HCT116 (cell line): ENCODE data around the gene HSPA9. TPM values are rescaled to one million over a fixed set of nuclear protein-coding genes. Genes with fewer than 3 reads are reported as not detected.

Experiments
- ATAC-seq: fragments of 200-7000 bp; cut with Tn5 transposase; 2 replicates; pipeline ENCODE4 v1.9.1; 2020; ENCODE audit warnings: mild to moderate bottlenecking, moderate library complexity
- BruUV-seq: library from RNA; stranded (reverse); fragments of 400-500 nt; replicated peaks from 2 replicates; lab custom pipeline; 2021; lab: Mats Ljungman, UMichigan
- CTCF ChIA-PET: fragments of 300-600 bp; sonication (Branson Sonifier 250); formaldehyde crosslinking; loops from one replicate; lab custom pipeline; 2021; ENCODE audit warnings: antibody characterized with exemption; lab: Charles Lee
- POLR2A ChIA-PET: fragments of 300-600, 350-600 bp; sonication (Branson Sonifier 250); formaldehyde crosslinking; loops from one replicate; lab custom pipeline; 2021; ENCODE audit warnings: antibody characterized with exemption; lab: Charles Lee
- RAD21 ChIA-PET, 2 experiments: fragments of 300-600 bp; sonication (Branson Sonifier 250); formaldehyde crosslinking; loops; one replicate each; lab custom pipeline; 2023; ENCODE audit warnings: low total read pairs in 2 of 2; ENCODE audit not compliant: uncharacterized antibody in 2 of 2, unreplicated experiment in 2 of 2, low non-redundant PET in 1 of 2; lab: Charles Lee
- DNase-seq: peaks from one replicate; pipeline ENCODE4 v3.0.0-alpha.2; 2010; ENCODE audit warnings: low read depth, low spot score
- H2AFZ ChIP-seq: fragments of 200-600 bp; shearing (Covaris generic), sonication (generic); 2 replicates; pipeline ENCODE4 v1.6.1; 2017; ENCODE audit warnings: low read depth, mixed run types, mixed read lengths, antibody characterized with exemption, low read length; ENCODE audit not compliant: poor library complexity, severe bottlenecking
- H3K27ac ChIP-seq: 2 replicates; pipeline ENCODE4 v1.5.1; 2012; ENCODE audit warnings: low read depth, low read length
- H3K27me3 ChIP-seq: fragments of 200-600 bp; sonication (generic); 2 replicates; pipeline ENCODE4 v1.6.1; 2016; ENCODE audit warnings: mixed run types, low read length, mixed read lengths; ENCODE audit not compliant: insufficient read depth
- H3K36me3 ChIP-seq, 2 experiments: fragments of 200-500 bp in 1 of 2; fragments of 200-600 bp in 1 of 2; sonication (Bioruptor generic) in 1 of 2; sonication (generic) in 1 of 2; 2 replicates each; pipeline versions ENCODE4 v1.5.1 to v1.6.1; 2014 to 2016; ENCODE audit warnings: low read length in 2 of 2, inconsistent platforms in 1 of 2, mixed read lengths in 1 of 2, mixed run types in 1 of 2; ENCODE audit not compliant: insufficient read depth in 2 of 2, control insufficient read depth in 1 of 2
- H3K4me1 ChIP-seq, 2 experiments: fragments of 200-600 bp in 1 of 2; sonication (generic) in 1 of 2; 2 replicates each; pipeline versions ENCODE4 v1.5.1 to v1.6.1; 2012 to 2017; ENCODE audit warnings: low read length in 2 of 2, inconsistent platforms in 1 of 2, mild to moderate bottlenecking in 1 of 2, mixed read lengths in 1 of 2, mixed run types in 1 of 2, moderate library complexity in 1 of 2; ENCODE audit not compliant: insufficient read depth in 2 of 2, control insufficient read depth in 1 of 2
- H3K4me2 ChIP-seq: fragments of 200-600 bp; sonication (generic); 2 replicates; pipeline ENCODE4 v1.6.1; 2017; ENCODE audit warnings: mixed run types, low read length, mixed read lengths
- H3K4me3 ChIP-seq, 2 experiments: fragments of 200-600 bp in 1 of 2; sonication (generic) in 1 of 2; replicated peaks in 1 of 2; 2 replicates each; pipeline ENCODE4 v1.5.1; 2011 to 2016; ENCODE audit warnings: low read length in 2 of 2, control low read depth in 1 of 2, low read depth in 1 of 2, mild to moderate bottlenecking in 1 of 2, mixed read lengths in 1 of 2, mixed run types in 1 of 2
- H3K79me2 ChIP-seq: fragments of 200-600 bp; sonication (generic); 2 replicates; pipeline ENCODE4 v1.6.1; 2017; ENCODE audit warnings: mild to moderate bottlenecking, mixed run types, low read length, moderate library complexity, mixed read lengths; ENCODE audit not compliant: insufficient read depth
- H3K9ac ChIP-seq: fragments of 200-600 bp; sonication (generic); 2 replicates; pipeline ENCODE4 v1.6.1; 2016; ENCODE audit warnings: low read length, mixed read lengths
- H3K9me2 ChIP-seq: fragments of 200-600 bp; sonication (generic), shearing (Covaris generic); 2 replicates; pipeline ENCODE4 v1.6.1; 2017; ENCODE audit warnings: mixed run types, mild to moderate bottlenecking, moderate library complexity; ENCODE audit not compliant: insufficient read depth
- H3K9me3 ChIP-seq, 2 experiments: fragments of 200-500 bp in 1 of 2; fragments of 200-600 bp in 1 of 2; sonication (Bioruptor generic) in 1 of 2; sonication (generic) in 1 of 2; 2 replicates each; pipeline ENCODE4 v1.6.1; 2014 to 2017; ENCODE audit warnings: low read length in 2 of 2, mixed read lengths in 2 of 2, inconsistent platforms in 1 of 2, low read depth in 1 of 2, mild to moderate bottlenecking in 1 of 2, mixed run types in 1 of 2, moderate library complexity in 1 of 2; ENCODE audit not compliant: control insufficient read depth in 1 of 2, insufficient read depth in 1 of 2
- H4K20me1 ChIP-seq: fragments of 200-600 bp; sonication (generic), shearing (Covaris generic); 2 replicates; pipeline ENCODE4 v1.6.1; 2017; ENCODE audit warnings: mixed run types, mild to moderate bottlenecking, moderate library complexity; ENCODE audit not compliant: insufficient read depth
- ELF1 ChIP-seq: IDR thresholded peaks from 2 replicates; pipeline ENCODE4 v1.6.1; 2012; ENCODE audit warnings: low read depth, borderline replicate concordance
- EZH2 ChIP-seq: fragments of 200-600 bp; sonication (generic); IDR thresholded peaks from 2 replicates; pipeline ENCODE4 v1.6.1; 2017; ENCODE audit warnings: antibody characterized with exemption, mixed run types
- JUND ChIP-seq: IDR thresholded peaks from 2 replicates; pipeline ENCODE4 v1.6.1; 2012
- POLR2A ChIP-seq: IDR thresholded peaks from 2 replicates; pipeline ENCODE4 v1.7.0; 2011; ENCODE audit warnings: borderline replicate concordance; ENCODE audit not compliant: insufficient read depth, insufficient read length; ENCODE audit errors: extremely low read depth
- POLR2AphosphoS5 ChIP-seq: IDR thresholded peaks from 2 replicates; pipeline ENCODE4 v1.6.1; 2011; ENCODE audit warnings: mild to moderate bottlenecking, low read depth, low read length, moderate library complexity
- RAD21 ChIP-seq: IDR thresholded peaks from 2 replicates; pipeline ENCODE4 v1.6.1; 2012; ENCODE audit warnings: low read depth, mild to moderate bottlenecking
- TCF7L2 ChIP-seq: IDR thresholded peaks from 2 replicates; pipeline ENCODE4 v1.7.0; 2011; ENCODE audit warnings: borderline replicate concordance, inconsistent platforms; ENCODE audit not compliant: insufficient read depth, insufficient read length; ENCODE audit errors: extremely low read depth
- YY1 ChIP-seq: IDR thresholded peaks from 2 replicates; pipeline ENCODE4 v1.6.1; 2011; ENCODE audit warnings: low read length, low read depth, moderate library complexity, mild to moderate bottlenecking; ENCODE audit not compliant: insufficient replicate concordance; ENCODE audit errors: extremely low read depth
- ZFX ChIP-seq: fragments of 450-650 bp; IDR thresholded peaks from 2 replicates; pipeline ENCODE4 v1.6.1; 2017
- ZNF274 ChIP-seq: fragments of 200-500 bp; sonication (Bioruptor generic); IDR thresholded peaks from 2 replicates; pipeline ENCODE4 v1.6.1; 2014; ENCODE audit warnings: mild to moderate bottlenecking, low read depth, low read length, inconsistent platforms
- intact Hi-C: fragments of 100-400 bp; cut with micrococcal nuclease; formaldehyde crosslinking; loops from 2 replicates; pipeline ENCODE4 v1.10.0; 2022
- total RNA-seq: library from RNA; stranded (reverse); gene quantifications from one replicate; pipeline ENCODE4 v1.2.1, GENCODE V29; 2021; ENCODE audit not compliant: unreplicated experiment
- TF ChIP-seq, protein P1 (sequence below): IDR thresholded peaks from 2 replicates; pipeline ENCODE4 v1.6.1; 2012
- TF ChIP-seq, protein P2 (sequence below): IDR thresholded peaks from 2 replicates; pipeline ENCODE4 v1.6.1; 2012; ENCODE audit warnings: low read depth
- TF ChIP-seq, protein P3 (sequence below), 3 experiments: fragments of 200-600 bp in 1 of 3; sonication (generic) in 1 of 3; IDR thresholded peaks in 2 of 3; conservative IDR thresholded peaks in 1 of 3; 2 replicates each; pipeline ENCODE4 v1.5.1; 2012 to 2017; ENCODE audit warnings: low read depth in 2 of 3, low read length in 2 of 3, antibody characterized with exemption in 1 of 3, borderline replicate concordance in 1 of 3, control low read depth in 1 of 3, mild to moderate bottlenecking in 1 of 3, mixed read lengths in 1 of 3, mixed run types in 1 of 3, moderate library complexity in 1 of 3; ENCODE audit not compliant: insufficient read depth in 1 of 3

The HSPA9 gene
- total RNA-seq, 1 experiment from 2014 or later, result 486 TPM

DNA sequence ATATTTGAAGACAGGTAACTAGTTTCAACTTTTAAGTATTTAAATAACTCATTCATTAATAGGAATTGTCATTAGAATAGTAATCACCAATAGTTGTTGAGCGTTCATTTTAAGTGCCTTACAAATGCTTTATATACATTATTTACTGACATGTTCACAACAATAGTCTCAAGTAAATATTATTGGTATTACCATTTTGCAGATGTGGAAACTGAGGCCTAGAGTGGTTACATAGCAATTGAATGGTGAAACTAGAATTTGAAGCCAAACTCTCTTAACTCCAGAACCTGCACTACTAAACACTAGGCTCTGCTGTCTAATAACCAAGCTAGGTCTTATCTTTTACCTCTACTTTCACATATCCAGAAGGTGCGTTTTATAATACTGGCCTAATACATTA lies 4.8 kb upstream of the HSPA9 start (continued):
- TF ChIP-seq, protein P1, sequence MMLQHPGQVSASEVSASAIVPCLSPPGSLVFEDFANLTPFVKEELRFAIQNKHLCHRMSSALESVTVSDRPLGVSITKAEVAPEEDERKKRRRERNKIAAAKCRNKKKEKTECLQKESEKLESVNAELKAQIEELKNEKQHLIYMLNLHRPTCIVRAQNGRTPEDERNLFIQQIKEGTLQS, result no peak
- TF ChIP-seq POLR2AphosphoS5 (no peak), TCF7L2 (no peak), ZFX (no peak), POLR2A (no peak), JUND (no peak), ZNF274 (no peak), YY1 (no peak), EZH2 (no peak)

DNA sequence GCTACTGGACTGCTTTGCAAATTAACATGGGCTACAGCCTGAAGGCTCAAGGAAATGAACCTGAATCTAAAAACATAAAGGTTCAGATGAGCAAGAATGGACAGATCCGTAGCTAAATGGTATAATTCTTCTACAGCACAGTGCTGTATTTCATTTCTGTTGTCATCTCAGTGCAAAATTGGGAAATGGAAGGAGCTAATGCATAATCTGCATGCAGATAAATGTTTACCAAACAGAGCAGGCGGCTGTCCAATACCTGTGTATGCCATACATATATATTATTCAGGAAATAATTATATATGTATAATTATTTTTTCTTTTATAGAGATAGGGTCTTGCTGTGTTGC lies 4.3 kb upstream of the HSPA9 start:
- no peaks in the 10 kb centered on the region for H3K27me3 ChIP-seq
- H3K9me3 ChIP-seq, result no peaks in the 10 kb centered on the region
- CTCF ChIA-PET, result interaction anchor here (0.5 to 1.2 kb wide), 10 partner anchors 8 to 697 kb away, joined by 3 to 7 read pairs (median 4); no protein-coding TSS in a partner anchor
- H3K36me3 ChIP-seq, result no peaks in the 10 kb centered on the region
- peak overlapping the region; percentile 99 for H2AFZ ChIP-seq
- RAD21 ChIA-PET, result interaction anchor here in 1 of 2 experiments (1.0 kb wide), 2 partner anchors 64 to 683 kb away, joined by 3 to 4 read pairs; no protein-coding TSS in a partner anchor
- BruUV-seq, result no TSS peak
- peaks cover 5 to 15% of the 10 kb centered on the region in 2 experiments; a peak in 3 of 4 replicates for H3K4me1 ChIP-seq
- no peak overlapping the region for H3K27ac ChIP-seq
- no peaks in the 10 kb centered on the region for H4K20me1 ChIP-seq
- H3K9ac ChIP-seq, result no peak overlapping the region
- TF ChIP-seq TCF7L2 (no peak), ELF1 (no peak), RAD21 (no peak), POLR2A (no peak)
- TF ChIP-seq, protein P2, sequence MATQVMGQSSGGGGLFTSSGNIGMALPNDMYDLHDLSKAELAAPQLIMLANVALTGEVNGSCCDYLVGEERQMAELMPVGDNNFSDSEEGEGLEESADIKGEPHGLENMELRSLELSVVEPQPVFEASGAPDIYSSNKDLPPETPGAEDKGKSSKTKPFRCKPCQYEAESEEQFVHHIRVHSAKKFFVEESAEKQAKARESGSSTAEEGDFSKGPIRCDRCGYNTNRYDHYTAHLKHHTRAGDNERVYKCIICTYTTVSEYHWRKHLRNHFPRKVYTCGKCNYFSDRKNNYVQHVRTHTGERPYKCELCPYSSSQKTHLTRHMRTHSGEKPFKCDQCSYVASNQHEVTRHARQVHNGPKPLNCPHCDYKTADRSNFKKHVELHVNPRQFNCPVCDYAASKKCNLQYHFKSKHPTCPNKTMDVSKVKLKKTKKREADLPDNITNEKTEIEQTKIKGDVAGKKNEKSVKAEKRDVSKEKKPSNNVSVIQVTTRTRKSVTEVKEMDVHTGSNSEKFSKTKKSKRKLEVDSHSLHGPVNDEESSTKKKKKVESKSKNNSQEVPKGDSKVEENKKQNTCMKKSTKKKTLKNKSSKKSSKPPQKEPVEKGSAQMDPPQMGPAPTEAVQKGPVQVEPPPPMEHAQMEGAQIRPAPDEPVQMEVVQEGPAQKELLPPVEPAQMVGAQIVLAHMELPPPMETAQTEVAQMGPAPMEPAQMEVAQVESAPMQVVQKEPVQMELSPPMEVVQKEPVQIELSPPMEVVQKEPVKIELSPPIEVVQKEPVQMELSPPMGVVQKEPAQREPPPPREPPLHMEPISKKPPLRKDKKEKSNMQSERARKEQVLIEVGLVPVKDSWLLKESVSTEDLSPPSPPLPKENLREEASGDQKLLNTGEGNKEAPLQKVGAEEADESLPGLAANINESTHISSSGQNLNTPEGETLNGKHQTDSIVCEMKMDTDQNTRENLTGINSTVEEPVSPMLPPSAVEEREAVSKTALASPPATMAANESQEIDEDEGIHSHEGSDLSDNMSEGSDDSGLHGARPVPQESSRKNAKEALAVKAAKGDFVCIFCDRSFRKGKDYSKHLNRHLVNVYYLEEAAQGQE, result no peak
- TF ChIP-seq, protein P3, sequence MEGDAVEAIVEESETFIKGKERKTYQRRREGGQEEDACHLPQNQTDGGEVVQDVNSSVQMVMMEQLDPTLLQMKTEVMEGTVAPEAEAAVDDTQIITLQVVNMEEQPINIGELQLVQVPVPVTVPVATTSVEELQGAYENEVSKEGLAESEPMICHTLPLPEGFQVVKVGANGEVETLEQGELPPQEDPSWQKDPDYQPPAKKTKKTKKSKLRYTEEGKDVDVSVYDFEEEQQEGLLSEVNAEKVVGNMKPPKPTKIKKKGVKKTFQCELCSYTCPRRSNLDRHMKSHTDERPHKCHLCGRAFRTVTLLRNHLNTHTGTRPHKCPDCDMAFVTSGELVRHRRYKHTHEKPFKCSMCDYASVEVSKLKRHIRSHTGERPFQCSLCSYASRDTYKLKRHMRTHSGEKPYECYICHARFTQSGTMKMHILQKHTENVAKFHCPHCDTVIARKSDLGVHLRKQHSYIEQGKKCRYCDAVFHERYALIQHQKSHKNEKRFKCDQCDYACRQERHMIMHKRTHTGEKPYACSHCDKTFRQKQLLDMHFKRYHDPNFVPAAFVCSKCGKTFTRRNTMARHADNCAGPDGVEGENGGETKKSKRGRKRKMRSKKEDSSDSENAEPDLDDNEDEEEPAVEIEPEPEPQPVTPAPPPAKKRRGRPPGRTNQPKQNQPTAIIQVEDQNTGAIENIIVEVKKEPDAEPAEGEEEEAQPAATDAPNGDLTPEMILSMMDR (IDR thresholded peaks at IDR 0.05 in 2 of 3, conservative IDR thresholded peaks at IDR 0.05 in 1 of 3; ENCODE audit: borderline replicate concordance in 1 of 3, insufficient read depth in 1 of 3, low read depth in 2 of 3, low read length in 2 of 3), result no peak
- TF ChIP-seq, all 23 proteins: peak for 0
- intact Hi-C loops, result loop anchor here (1.0 to 5.0 kb wide), 2 partner anchors 683 to 813 kb away; no protein-coding TSS in a partner anchor
- Histone ChIP-seq H3K9me2 (no peaks in the 10 kb centered on the region), H3K4me3 (no peak overlapping the region), H3K4me2 (peak overlapping the region; percentile 38; the same call in 1 of the 2 replicates), H3K79me2 (peaks cover 8% of the 10 kb centered on the region)
- ATAC-seq (no peak), DNase-seq (no peak)
- POLR2A ChIA-PET, result interaction anchor here (0.7 to 1.2 kb wide), 2 partner anchors 36 to 60 kb away, joined by 3 read pairs; partner anchors contain the start of gene ETF1
